ENCODE data around the gene AGTPBP1. TPM values are rescaled to one million over a fixed set of nuclear protein-coding genes. Genes with fewer than 3 reads are reported as not detected.
"Not testable (repeated sequence)": the region's sequence is repeated elsewhere in the genome, so short reads cannot be mapped to it uniquely, and the experiment has no call there.

The AGTPBP1 gene
- total RNA-seq, 1 donor: 6.9 TPM

GRCh38 chr9:85577353-85577952, 164.3 kb downstream of the AGTPBP1 start:
- DNase-seq (ENCODE audit: low read depth): no peak
- H3K4me3 ChIP-seq (ENCODE audit: low read depth, low read length): no peak overlapping the region

GRCh38 chr9:85575868-85576267, 165.9 kb downstream of the AGTPBP1 start:
- TF ChIP-seq CTCF (IDR thresholded peaks at IDR 0.05; ENCODE audit: insufficient read depth, low read depth, low read length): no peak
- no peak overlapping the region for H3K4me3 ChIP-seq (ENCODE audit: low read depth, low read length)
- DNase-seq (ENCODE audit: low read depth): no peak

More at GRCh38 chr9:85577353-85577952, 164.3 kb downstream of the AGTPBP1 start:
- TF ChIP-seq CTCF (IDR thresholded peaks at IDR 0.05; ENCODE audit: insufficient read depth, low read depth, low read length): no peak

DNA sequence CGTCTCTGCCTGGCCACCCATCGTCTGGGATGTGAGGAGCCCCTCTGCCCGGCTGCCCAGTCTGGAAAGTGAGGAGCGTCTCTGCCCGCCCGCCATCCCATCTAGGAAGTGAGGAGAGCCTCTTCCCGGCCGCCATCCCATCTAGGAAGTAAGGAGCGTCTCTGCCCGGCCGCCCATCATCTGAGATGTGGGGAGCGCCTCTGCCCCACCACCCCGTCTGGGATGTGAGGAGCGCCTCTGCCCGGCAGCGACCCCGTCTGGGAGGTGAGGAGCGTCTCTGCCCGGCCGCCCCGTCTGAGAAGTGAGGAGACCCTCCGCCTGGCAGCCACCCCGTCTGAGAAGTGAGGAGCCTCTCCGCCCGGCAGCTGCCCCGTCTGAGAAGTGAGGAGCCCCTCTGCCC, 168.2 kb downstream of the AGTPBP1 start:
- DNase-seq (ENCODE audit: low read depth); H3K4me3 ChIP-seq (ENCODE audit: low read depth, low read length): not testable (repeated sequence)

- DNase-seq (ENCODE audit: low read depth); H3K4me3 ChIP-seq (ENCODE audit: low read depth, low read length): not testable (repeated sequence)
Measured at GRCh38 chr9:85572917-85573316, 168.8 kb downstream of the AGTPBP1 start.

GRCh38 chr9:85569988-85570387, 171.8 kb downstream of the AGTPBP1 start:
- no peak for TF ChIP-seq CTCF (IDR thresholded peaks at IDR 0.05; ENCODE audit: insufficient read depth, low read depth, low read length)
- no peak overlapping the region for H3K4me3 ChIP-seq (ENCODE audit: low read depth, low read length)
- peak; percentile 57 for DNase-seq (ENCODE audit: low read depth)

- no peak for DNase-seq (ENCODE audit: low read depth)
- TF ChIP-seq CTCF (IDR thresholded peaks at IDR 0.05; ENCODE audit: insufficient read depth, low read depth, low read length): no peak
- H3K4me3 ChIP-seq (ENCODE audit: low read depth, low read length): no peak overlapping the region
Measured at GRCh38 chr9:85559526-85559925, 182.2 kb downstream of the AGTPBP1 start.

DNA sequence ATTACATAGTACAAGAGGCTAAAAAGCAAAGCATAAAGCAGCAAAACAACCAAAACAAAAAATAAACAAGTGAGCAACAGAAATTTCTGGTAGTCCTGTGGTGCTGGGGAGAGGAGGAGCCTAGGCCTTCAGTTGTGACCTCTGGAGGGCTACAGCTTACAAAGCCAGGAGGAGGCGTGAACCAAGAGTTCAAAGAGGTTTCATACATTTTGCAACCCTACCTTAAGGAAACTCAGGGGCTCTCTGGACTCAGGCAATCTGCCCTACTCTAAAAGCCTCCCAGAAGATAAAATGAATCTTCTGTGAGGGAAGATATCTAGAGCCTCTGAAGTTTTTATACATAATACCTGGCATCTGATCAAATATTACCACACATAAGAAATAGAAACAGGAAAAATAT, 187.4 kb downstream of the AGTPBP1 start:
- H3K4me3 ChIP-seq (ENCODE audit: low read depth, low read length): no peak overlapping the region
- no peak for TF ChIP-seq CTCF (IDR thresholded peaks at IDR 0.05; ENCODE audit: insufficient read depth, low read depth, low read length)
- DNase-seq (ENCODE audit: low read depth): no peak

DNA sequence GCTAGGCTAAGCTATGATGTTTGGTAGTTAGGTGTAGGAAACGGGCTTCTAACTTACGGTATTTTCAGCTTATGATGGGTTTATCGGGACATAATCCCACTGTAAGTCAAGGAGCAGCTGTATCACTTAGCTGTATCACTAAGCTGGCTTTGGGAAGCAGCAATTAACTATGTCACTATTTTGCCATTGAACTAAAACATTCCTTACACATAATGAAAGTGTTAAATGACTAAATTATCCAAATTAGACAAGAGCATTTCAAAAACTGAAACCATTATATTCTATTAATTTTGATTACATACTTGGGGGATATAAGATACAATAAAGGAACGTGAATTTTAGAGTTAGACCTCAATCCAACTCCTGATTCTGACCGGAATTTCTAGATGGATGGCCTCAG, 188.3 kb downstream of the AGTPBP1 start:
- no peak overlapping the region for H3K4me3 ChIP-seq (ENCODE audit: low read depth, low read length)
- TF ChIP-seq CTCF (IDR thresholded peaks at IDR 0.05; ENCODE audit: insufficient read depth, low read depth, low read length): no peak
- DNase-seq (ENCODE audit: low read depth): no peak
